Stomach (tissue), 4 donors: ENCODE measurements around the gene CSTF2T.

ENCODE experiments used
- POLR2A ChIP-seq, 4 donors: fragments of 450-650 bp; IDR thresholded peaks; one replicate each; pipeline ENCODE4 v1.6.1; 2016; ENCODE audit warnings: antibody characterized with exemption in 4 of 4, control low read depth in 2 of 4, mild to moderate bottlenecking in 1 of 4, moderate library complexity in 1 of 4
- POLR2AphosphoS5 ChIP-seq, 3 donors: sonication (generic); formaldehyde crosslinking; IDR thresholded peaks; one replicate each; pipeline ENCODE4 v1.6.1; 2016; ENCODE audit warnings: antibody characterized with exemption in 3 of 3
- TF ChIP-seq, protein P1 (sequence below), 7 experiments: fragments of 450-650 bp in 4 of 7; fragments of 200-600 bp in 3 of 7; sonication (generic) in 3 of 7; IDR thresholded peaks; one replicate each; pipeline ENCODE4 v1.5.1; 2016 to 2019; ENCODE audit warnings: antibody characterized with exemption in 7 of 7, control low read depth in 2 of 7, mild to moderate bottlenecking in 1 of 7

GRCh38 chr10:51669041-51669440 lies 30.4 kb downstream of the CSTF2T start:
- TF ChIP-seq POLR2A (IDR thresholded peaks at IDR 0.05) = no peak
- TF ChIP-seq, protein P1, sequence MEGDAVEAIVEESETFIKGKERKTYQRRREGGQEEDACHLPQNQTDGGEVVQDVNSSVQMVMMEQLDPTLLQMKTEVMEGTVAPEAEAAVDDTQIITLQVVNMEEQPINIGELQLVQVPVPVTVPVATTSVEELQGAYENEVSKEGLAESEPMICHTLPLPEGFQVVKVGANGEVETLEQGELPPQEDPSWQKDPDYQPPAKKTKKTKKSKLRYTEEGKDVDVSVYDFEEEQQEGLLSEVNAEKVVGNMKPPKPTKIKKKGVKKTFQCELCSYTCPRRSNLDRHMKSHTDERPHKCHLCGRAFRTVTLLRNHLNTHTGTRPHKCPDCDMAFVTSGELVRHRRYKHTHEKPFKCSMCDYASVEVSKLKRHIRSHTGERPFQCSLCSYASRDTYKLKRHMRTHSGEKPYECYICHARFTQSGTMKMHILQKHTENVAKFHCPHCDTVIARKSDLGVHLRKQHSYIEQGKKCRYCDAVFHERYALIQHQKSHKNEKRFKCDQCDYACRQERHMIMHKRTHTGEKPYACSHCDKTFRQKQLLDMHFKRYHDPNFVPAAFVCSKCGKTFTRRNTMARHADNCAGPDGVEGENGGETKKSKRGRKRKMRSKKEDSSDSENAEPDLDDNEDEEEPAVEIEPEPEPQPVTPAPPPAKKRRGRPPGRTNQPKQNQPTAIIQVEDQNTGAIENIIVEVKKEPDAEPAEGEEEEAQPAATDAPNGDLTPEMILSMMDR (IDR thresholded peaks at IDR 0.05) = no peak
- TF ChIP-seq POLR2AphosphoS5 (IDR thresholded peaks at IDR 0.05) = no peak
